HFF-Myc (cell line): ENCODE results near the gene STYK1.
"Not testable (repeated sequence)": the region's sequence is repeated elsewhere in the genome, so short reads cannot be mapped to it uniquely, and the experiment has no call there.

Source experiments
- DNase-seq: peaks from one replicate; pipeline ENCODE4 v3.0.0-alpha.2; 2011; ENCODE audit warnings: low read depth; ENCODE audit errors: extremely low read depth
- H3K4me3 ChIP-seq: replicated peaks from 2 replicates; pipeline ENCODE4 v1.5.1; 2011; ENCODE audit warnings: low read depth, mild to moderate bottlenecking, control low read depth, low read length
- CTCF ChIP-seq: IDR thresholded peaks from 2 replicates; pipeline ENCODE4 v1.5.1; 2012; ENCODE audit warnings: mild to moderate bottlenecking, low read depth, low read length, control low read depth; ENCODE audit errors: missing control alignments

Gene STYK1

GRCh38 chr12:10615532-10615931 is 58.3 kb downstream of the STYK1 start:
- DNase-seq: no peak
- TF ChIP-seq CTCF: no peak
- H3K4me3 ChIP-seq: no peak overlapping the region

GRCh38 chr12:10614056-10614370 is 59.8 kb downstream of the STYK1 start:
- DNase-seq: no peak
- no peak for TF ChIP-seq CTCF
- H3K4me3 ChIP-seq: peak overlapping the region; percentile 59

GRCh38 chr12:10613349-10614055 is 60.4 kb downstream of the STYK1 start, which contains the start of gene MAGOHB:
Gene MAGOHB (minus strand): TSS chr12:10613609. CDS start chr12:10613532, 77 bp downstream.
- peak; percentile 89 for DNase-seq
- H3K4me3 ChIP-seq: peak within 1 kb of the TSS; percentile 59
- TF ChIP-seq CTCF: no peak

- peak overlapping the region; percentile 59 for H3K4me3 ChIP-seq
- DNase-seq: no peak
- no peak for TF ChIP-seq CTCF
Observed at GRCh38 chr12:10612984-10613348, 60.9 kb downstream of the STYK1 start.

- TF ChIP-seq CTCF: no peak
- no peak for DNase-seq
- H3K4me3 ChIP-seq: peak overlapping the region; percentile 59
Observed at GRCh38 chr12:10612110-10612509, 61.7 kb downstream of the STYK1 start.

- not testable (repeated sequence) for H3K4me3 ChIP-seq, DNase-seq
Observed at GRCh38 chr12:10611258-10611657, 62.6 kb downstream of the STYK1 start.

GRCh38 chr12:10610188-10610587 is 63.7 kb downstream of the STYK1 start:
- H3K4me3 ChIP-seq: no peak overlapping the region
- TF ChIP-seq CTCF: no peak
- DNase-seq: no peak
